Mesenchymal stem cell (in vitro differentiated cells and primary cell): ENCODE measurements around the gene IL24.

Experiments
- DNase-seq: peaks from one replicate; pipeline ENCODE4 v3.0.0-alpha.2; 2013
- H2AFZ ChIP-seq: one replicate; pipeline ENCODE4 v1.6.1; 2013; ENCODE audit warnings: low read depth, mild to moderate bottlenecking, control low read depth, inconsistent platforms, low read length, moderate library complexity
- H2AK5ac ChIP-seq: 2 replicates; pipeline ENCODE4 v1.6.1; 2013; ENCODE audit warnings: low read length, moderate library complexity, mild to moderate bottlenecking, inconsistent platforms; ENCODE audit not compliant: severe bottlenecking
- H2BK120ac ChIP-seq: one replicate; pipeline ENCODE4 v1.6.1; 2013; ENCODE audit warnings: low read depth, mild to moderate bottlenecking, inconsistent platforms, low read length, moderate library complexity
- H2BK12ac ChIP-seq, 2 experiments: one replicate each; pipeline ENCODE4 v1.6.1; 2013; ENCODE audit warnings: inconsistent platforms in 2 of 2, low read length in 2 of 2, mild to moderate bottlenecking in 2 of 2, moderate library complexity in 2 of 2, control low read depth in 1 of 2
- H2BK15ac ChIP-seq: one replicate; pipeline ENCODE4 v1.6.1; 2013; ENCODE audit warnings: mild to moderate bottlenecking, low read depth, inconsistent platforms; ENCODE audit not compliant: poor library complexity, severe bottlenecking
- H2BK5ac ChIP-seq: 2 replicates; pipeline ENCODE4 v1.6.1; 2013; ENCODE audit warnings: low read depth, mild to moderate bottlenecking, low read length, control low read depth, inconsistent platforms; ENCODE audit not compliant: poor library complexity, severe bottlenecking
- H3K14ac ChIP-seq, 2 experiments: one replicate each; pipeline ENCODE4 v1.6.1; 2013; ENCODE audit warnings: inconsistent platforms in 2 of 2, low read length in 2 of 2, control low read depth in 1 of 2, mild to moderate bottlenecking in 1 of 2, moderate library complexity in 1 of 2
- H3K18ac ChIP-seq, 2 experiments: one replicate each; pipeline ENCODE4 v1.6.1; 2013; ENCODE audit warnings: inconsistent platforms in 2 of 2, low read length in 2 of 2, control low read depth in 1 of 2, low read depth in 1 of 2, mild to moderate bottlenecking in 1 of 2
- H3K23ac ChIP-seq, 2 experiments: one replicate each; pipeline ENCODE4 v1.6.1; 2013; ENCODE audit warnings: inconsistent platforms in 2 of 2, low read length in 2 of 2, mild to moderate bottlenecking in 2 of 2, moderate library complexity in 2 of 2, control low read depth in 1 of 2
- H3K27ac ChIP-seq: 2 replicates; pipeline ENCODE4 v1.5.1; 2013; ENCODE audit warnings: mild to moderate bottlenecking, moderate library complexity, low read length, control low read depth, inconsistent platforms; ENCODE audit not compliant: poor library complexity, severe bottlenecking
- H3K27me3 ChIP-seq, 2 experiments: 2 replicates each; pipeline versions ENCODE4 v1.6.1 to v1.7.0; 2013; ENCODE audit warnings: low read length in 2 of 2, mild to moderate bottlenecking in 2 of 2, moderate library complexity in 2 of 2, control low read depth in 1 of 2, inconsistent platforms in 1 of 2; ENCODE audit not compliant: control insufficient read depth in 1 of 2, insufficient read depth in 1 of 2
- H3K36me3 ChIP-seq, 2 experiments: 2 replicates each; pipeline versions ENCODE4 v1.6.1 to v1.7.0; 2013; ENCODE audit warnings: low read length in 2 of 2, control low read depth in 1 of 2, inconsistent platforms in 1 of 2, low read depth in 1 of 2, mild to moderate bottlenecking in 1 of 2; ENCODE audit not compliant: insufficient read depth in 2 of 2, control insufficient read depth in 1 of 2
- H3K4ac ChIP-seq, 2 experiments: one replicate each; pipeline ENCODE4 v1.6.1; 2013; ENCODE audit warnings: inconsistent platforms in 2 of 2, low read length in 2 of 2, mild to moderate bottlenecking in 2 of 2, moderate library complexity in 2 of 2, control low read depth in 1 of 2, low read depth in 1 of 2
- H3K4me1 ChIP-seq: 2 replicates; pipeline ENCODE4 v1.6.1; 2013; ENCODE audit warnings: low read depth, low read length, control low read depth; ENCODE audit not compliant: control insufficient read depth, insufficient read depth
- H3K4me2 ChIP-seq: 2 replicates; pipeline ENCODE4 v1.6.1; 2013; ENCODE audit warnings: low read length, mild to moderate bottlenecking, inconsistent platforms; ENCODE audit not compliant: poor library complexity, severe bottlenecking
- H3K4me3 ChIP-seq, 2 experiments: 2 replicates each; pipeline versions ENCODE4 v1.5.1 to v1.7.0; 2013; ENCODE audit warnings: low read length in 2 of 2, mild to moderate bottlenecking in 2 of 2, control low read depth in 1 of 2, low read depth in 1 of 2; ENCODE audit not compliant: insufficient read depth in 1 of 2
- H3K79me1 ChIP-seq: replicated peaks from 2 replicates; pipeline ENCODE4 v1.6.1; 2013; ENCODE audit warnings: mild to moderate bottlenecking, control low read depth, low read length, inconsistent platforms; ENCODE audit not compliant: poor library complexity, severe bottlenecking
- H3K9ac ChIP-seq: 2 replicates; pipeline ENCODE4 v1.7.0; 2013; ENCODE audit warnings: mild to moderate bottlenecking, low read length, moderate library complexity
- H3K9me3 ChIP-seq: 2 replicates; pipeline ENCODE4 v1.7.0; 2013; ENCODE audit warnings: mild to moderate bottlenecking, low read length; ENCODE audit not compliant: control insufficient read depth
- H4K8ac ChIP-seq: one replicate; pipeline ENCODE4 v1.6.1; 2013; ENCODE audit warnings: inconsistent platforms, mild to moderate bottlenecking, low read length, moderate library complexity
- H4K91ac ChIP-seq: one replicate; pipeline ENCODE4 v1.6.1; 2013; ENCODE audit warnings: mild to moderate bottlenecking, low read length, inconsistent platforms
- WGBS: methylation state at CpG from one replicate; pipeline ENCODE4 v1.1.7; 2013; ENCODE audit warnings: mixed read lengths; 5-methylcytosine and 5-hydroxymethylcytosine counted together

IL24 gene

DNA sequence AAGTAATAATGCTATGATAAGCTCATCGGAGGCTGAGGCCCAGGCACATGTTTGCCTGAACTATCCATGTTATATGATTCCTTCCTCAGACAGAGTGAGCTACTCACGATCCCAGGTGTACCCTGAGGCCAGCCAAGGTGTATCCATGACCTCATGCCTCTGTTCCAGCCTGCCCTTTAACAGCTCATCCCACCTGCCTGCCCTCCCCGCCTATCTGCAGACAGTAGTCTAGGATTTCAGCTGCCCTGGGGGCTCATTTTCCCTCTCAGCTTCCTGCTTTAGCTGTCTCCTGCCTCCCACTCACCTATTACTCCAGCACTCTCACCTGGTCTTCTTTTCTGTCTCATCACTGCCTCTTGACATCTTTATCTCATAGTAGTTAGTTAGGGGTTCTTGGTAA is 1.9 kb upstream of the IL24 start:
- H3K23ac ChIP-seq, result no peak overlapping the region
- peak overlapping the region; percentile 96 for H4K91ac ChIP-seq
- H3K79me1 ChIP-seq, result no peaks in the 10 kb centered on the region
- H3K4ac ChIP-seq, result peak overlapping the region in 1 of 2 experiments; percentile 58
- no peaks in the 10 kb centered on the region for H3K9me3 ChIP-seq
- peaks cover 7% of the 10 kb centered on the region for H3K4me1 ChIP-seq
- H3K36me3 ChIP-seq, result no peaks in the 10 kb centered on the region
- no peak overlapping the region for H3K9ac ChIP-seq
- H3K4me3 ChIP-seq, result no peak overlapping the region
- H2BK5ac ChIP-seq, result no peak overlapping the region
- H3K4me2 ChIP-seq, result no peak overlapping the region
- H2BK15ac ChIP-seq, result peak overlapping the region; percentile 54
- DNase-seq, result no peak
- peak overlapping the region; percentile 41 for H4K8ac ChIP-seq
- H2BK12ac ChIP-seq, result peak overlapping the region; percentile 81 to 97
- H3K18ac ChIP-seq, result peak overlapping the region; percentile 14 to 78
- no peak overlapping the region for H2BK120ac ChIP-seq
- no peak overlapping the region for H2AK5ac ChIP-seq
- 81% methylated on average over 3 of the region's 3 CpGs for WGBS
- no peak overlapping the region for H2AFZ ChIP-seq
- H3K14ac ChIP-seq, result no peak overlapping the region
- peaks cover 0 to 9% of the 10 kb centered on the region in 2 experiments for H3K27me3 ChIP-seq
- no peak overlapping the region for H3K27ac ChIP-seq

DNA sequence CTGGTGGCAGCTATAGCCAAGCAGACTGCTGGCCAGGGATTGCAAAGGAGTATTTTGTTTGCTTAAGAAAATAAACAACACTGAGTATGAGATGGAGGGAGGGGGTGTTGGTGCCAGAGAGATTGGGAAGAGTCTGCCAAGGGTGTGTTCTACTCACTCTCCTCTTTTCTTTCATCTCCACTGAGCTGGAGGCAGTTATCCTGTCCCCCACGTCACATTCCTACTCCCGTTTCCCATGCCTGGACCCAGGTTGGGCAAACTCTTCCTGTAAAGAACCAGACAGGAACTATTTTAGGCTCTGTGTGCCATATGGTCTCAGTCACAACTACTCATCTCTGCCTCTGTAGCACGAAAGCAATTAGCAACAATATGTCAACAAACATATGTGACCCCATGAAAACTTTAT is 1.4 kb upstream of the IL24 start:
- H2AK5ac ChIP-seq, result no peak overlapping the region

DNA sequence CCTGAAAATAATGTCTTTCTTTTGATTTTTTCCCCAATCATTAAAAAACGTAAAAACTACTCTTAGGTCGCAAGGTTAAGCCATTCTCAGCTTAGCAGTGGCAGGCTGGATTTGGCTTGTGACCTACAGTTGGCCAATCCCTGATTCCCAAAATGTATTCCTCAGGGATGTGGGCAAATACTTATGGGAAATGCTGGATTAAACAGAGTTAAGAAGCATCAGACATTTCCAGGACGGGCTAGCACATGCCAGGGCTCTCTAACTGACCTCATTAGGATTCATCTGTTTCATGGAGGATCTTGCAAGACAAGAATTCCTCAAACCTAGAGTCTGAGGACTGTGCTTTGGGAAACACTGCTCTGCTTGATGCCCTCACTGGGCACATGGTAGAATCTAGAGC is 982 bp upstream of the IL24 start:
- H4K8ac ChIP-seq, result peak overlapping the region; percentile 21
- no peak overlapping the region for H3K9ac ChIP-seq
- WGBS, result 79% methylated on average over 3 of the region's 3 CpGs
- H3K4ac ChIP-seq, result peak overlapping the region; percentile 3 to 13
- peak; percentile 76 for DNase-seq
- no peak overlapping the region for H2AFZ ChIP-seq
- H3K27ac ChIP-seq, result no peak overlapping the region
- H3K4me2 ChIP-seq, result no peak overlapping the region
- no peak overlapping the region for H3K23ac ChIP-seq
- peak overlapping the region; percentile 59 to 61 for H2BK12ac ChIP-seq
- no peak overlapping the region for H3K14ac ChIP-seq
- peak overlapping the region; percentile 7 to 61 for H3K18ac ChIP-seq
- no peak overlapping the region for H2BK15ac ChIP-seq
- no peaks in the 10 kb centered on the region for H3K79me1 ChIP-seq
- no peak overlapping the region for H2BK5ac ChIP-seq
- H4K91ac ChIP-seq, result peak overlapping the region; percentile 65
- no peak overlapping the region for H3K4me3 ChIP-seq
- peaks cover 7% of the 10 kb centered on the region for H3K4me1 ChIP-seq
- peaks cover 2 to 9% of the 10 kb centered on the region in 2 experiments for H3K27me3 ChIP-seq
- H3K9me3 ChIP-seq, result no peaks in the 10 kb centered on the region
- no peaks in the 10 kb centered on the region for H3K36me3 ChIP-seq
- no peak overlapping the region for H2BK120ac ChIP-seq
- no peak overlapping the region for H2AK5ac ChIP-seq

More for the DNA sequence above, 1.4 kb upstream of the IL24 start:
- no peak overlapping the region for H3K14ac ChIP-seq
- peak overlapping the region in 1 of 2 experiments; percentile 78 for H3K18ac ChIP-seq
- no peaks in the 10 kb centered on the region for H3K79me1 ChIP-seq
- H3K23ac ChIP-seq, result no peak overlapping the region
- H4K91ac ChIP-seq, result peak overlapping the region; percentile 28
- no peak overlapping the region for H3K27ac ChIP-seq
- no peak overlapping the region for H3K4me3 ChIP-seq
- H3K4ac ChIP-seq, result no peak overlapping the region
- H3K9ac ChIP-seq, result no peak overlapping the region
- no peak overlapping the region for H2BK15ac ChIP-seq
- H3K9me3 ChIP-seq, result no peaks in the 10 kb centered on the region
- peak overlapping the region; percentile 31 to 81 for H2BK12ac ChIP-seq
- H3K4me2 ChIP-seq, result no peak overlapping the region
- peaks cover 7% of the 10 kb centered on the region for H3K4me1 ChIP-seq
- H2BK5ac ChIP-seq, result no peak overlapping the region
- no peak overlapping the region for H4K8ac ChIP-seq
- H3K36me3 ChIP-seq, result no peaks in the 10 kb centered on the region
- peak; percentile 93 for DNase-seq
- no peak overlapping the region for H2AFZ ChIP-seq
- 52% methylated on average over 3 of the region's 3 CpGs for WGBS
- peaks cover 2 to 9% of the 10 kb centered on the region in 2 experiments for H3K27me3 ChIP-seq
- no peak overlapping the region for H2BK120ac ChIP-seq

DNA sequence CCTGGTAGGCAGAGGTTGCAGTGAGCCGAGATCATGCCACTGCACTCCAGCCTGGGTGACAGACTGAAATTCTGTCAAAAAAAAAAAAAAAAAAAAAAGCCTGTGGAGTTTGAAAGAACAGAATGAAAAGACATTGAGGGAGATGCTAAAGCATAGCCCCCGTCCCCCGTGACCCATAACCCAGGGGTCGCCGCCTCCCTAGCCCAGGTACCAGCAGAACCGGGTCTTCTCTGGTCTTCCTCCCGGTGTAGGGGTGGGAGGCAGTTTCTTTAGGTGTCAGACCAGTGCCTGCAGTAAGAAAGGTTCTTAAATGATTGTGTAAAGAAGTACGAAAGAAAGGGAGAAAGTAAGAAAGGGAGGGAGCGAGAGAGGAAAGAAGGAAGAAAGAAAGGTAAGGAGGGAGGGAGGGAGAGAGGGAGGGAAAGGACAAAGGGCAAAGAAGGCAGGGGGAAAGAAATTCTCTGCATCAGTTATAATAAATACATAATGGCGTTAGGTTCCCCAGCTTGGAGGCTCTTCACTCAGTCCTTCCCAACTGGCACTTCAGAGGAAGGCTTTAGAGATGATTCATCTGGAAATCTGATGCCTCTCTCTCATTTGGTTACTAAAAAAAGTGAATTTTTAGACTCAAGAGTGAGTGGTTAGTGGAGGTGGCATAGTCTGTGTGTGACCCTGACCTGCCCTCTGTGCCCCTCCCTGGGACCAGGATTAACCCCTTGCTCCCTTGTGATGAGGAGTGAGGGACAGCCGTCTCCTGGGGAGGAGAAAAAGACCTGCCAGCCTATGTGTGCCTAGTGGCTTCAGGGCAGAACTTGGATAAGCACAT is 1.1 kb downstream of the IL24 start:
- no peak overlapping the region for H2AK5ac ChIP-seq
- H3K36me3 ChIP-seq, result no peaks in the 10 kb centered on the region
- no peak overlapping the region for H3K4me2 ChIP-seq
- H3K18ac ChIP-seq, result peak overlapping the region in 1 of 2 experiments; percentile 82
- no peak overlapping the region for H4K91ac ChIP-seq
- H3K9me3 ChIP-seq, result no peaks in the 10 kb centered on the region
- peaks cover 0 to 2% of the 10 kb centered on the region in 2 experiments for H3K27me3 ChIP-seq
- no peak overlapping the region for H4K8ac ChIP-seq
- no peak overlapping the region for H3K14ac ChIP-seq
- H2AFZ ChIP-seq, result no peak overlapping the region
- H3K79me1 ChIP-seq, result no peaks in the 10 kb centered on the region
- no peak overlapping the region for H3K23ac ChIP-seq
- WGBS, result 77% methylated on average over 10 of the region's 11 CpGs
- H2BK12ac ChIP-seq, result peak overlapping the region; percentile 33 to 69
- H3K4me1 ChIP-seq, result peaks cover 7% of the 10 kb centered on the region
- no peak overlapping the region for H2BK5ac ChIP-seq
- H2BK120ac ChIP-seq, result no peak overlapping the region
- H3K4ac ChIP-seq, result no peak overlapping the region
- no peak overlapping the region for H3K27ac ChIP-seq
- no peak overlapping the region for H3K4me3 ChIP-seq
- DNase-seq, result peak; percentile 64
- H2BK15ac ChIP-seq, result peak overlapping the region; percentile 29
- peak overlapping the region; percentile 53 for H3K9ac ChIP-seq
